Hematopoietic multipotent progenitor cell treated with erythropoietin and hydrocortisone succinate and interleukin-3 and kit ligand, for 6 days (in vitro differentiated cells): Measurements from ENCODE around the gene SNTG2.
"Not testable (repeated sequence)": the region's sequence is repeated elsewhere in the genome, so short reads cannot be mapped to it uniquely, and the experiment has no call there.

Experiments used
- DNase-seq: peaks from one replicate; pipeline ENCODE4 v3.0.0-alpha.2; 2015

Gene SNTG2

GRCh38 chr2:1209246-1209645 lies 258.6 kb downstream of the SNTG2 start:
- no peak for DNase-seq

GRCh38 chr2:1209761-1210160 lies 259.1 kb downstream of the SNTG2 start:
- no peak for DNase-seq

GRCh38 chr2:1210352-1210751 lies 259.7 kb downstream of the SNTG2 start:
- DNase-seq, result no peak

- no peak for DNase-seq
These were observed 269.4 kb downstream of the SNTG2 start for GRCh38 chr2:1219901-1220573.

- no peak for DNase-seq
These were observed 271.4 kb downstream of the SNTG2 start for GRCh38 chr2:1222056-1222455.

- DNase-seq, result no peak
These were observed 273.1 kb downstream of the SNTG2 start for GRCh38 chr2:1223791-1224190.

GRCh38 chr2:1224901-1225300 lies 274.3 kb downstream of the SNTG2 start:
- DNase-seq, result no peak

- DNase-seq, result no peak
These were observed 276.1 kb downstream of the SNTG2 start for GRCh38 chr2:1226766-1227165.

- no peak for DNase-seq
These were observed 276.7 kb downstream of the SNTG2 start for GRCh38 chr2:1227274-1227900.

GRCh38 chr2:1229596-1229995 lies 278.9 kb downstream of the SNTG2 start:
- not testable (repeated sequence) for DNase-seq

- no peak for DNase-seq
These were observed 279.7 kb downstream of the SNTG2 start for GRCh38 chr2:1230155-1230893.

GRCh38 chr2:1231466-1232063 lies 280.9 kb downstream of the SNTG2 start:
- DNase-seq, result no peak

GRCh38 chr2:1233281-1233680 lies 282.6 kb downstream of the SNTG2 start:
- no peak for DNase-seq

- DNase-seq, result no peak
These were observed 284.2 kb downstream of the SNTG2 start for GRCh38 chr2:1234731-1235308.

GRCh38 chr2:1235806-1236205 lies 285.2 kb downstream of the SNTG2 start:
- DNase-seq, result no peak

- DNase-seq, result no peak
These were observed 286.0 kb downstream of the SNTG2 start for GRCh38 chr2:1236606-1237005.

- DNase-seq, result no peak
These were observed 287.1 kb downstream of the SNTG2 start for GRCh38 chr2:1237783-1238182.

- DNase-seq, result no peak
These were observed 288.0 kb downstream of the SNTG2 start for GRCh38 chr2:1238598-1239138.

- DNase-seq, result no peak
These were observed 294.5 kb downstream of the SNTG2 start for GRCh38 chr2:1245193-1245592.

- DNase-seq, result no peak
These were observed 295.6 kb downstream of the SNTG2 start for GRCh38 chr2:1246239-1246638.

- DNase-seq, result no peak
These were observed 296.3 kb downstream of the SNTG2 start for GRCh38 chr2:1246991-1247390.

GRCh38 chr2:1248187-1248586 lies 297.5 kb downstream of the SNTG2 start:
- no peak for DNase-seq
